T-helper 2 cell treated with Interferon-gamma antibody and Interleukin-4, amounts not matched to agents 100 ng/mL and 5 ng/mL, for 36 hours (primary cell): ENCODE data around the gene FLNB. TPM values are rescaled to one million over a fixed set of nuclear protein-coding genes. Genes with fewer than 3 reads are reported as not detected.
"Not testable (repeated sequence)": the region's sequence is repeated elsewhere in the genome, so short reads cannot be mapped to it uniquely, and the experiment has no call there.

ENCODE experiments used
- intact Hi-C: fragments of 100-400 bp; cut with micrococcal nuclease; formaldehyde crosslinking; loops from one replicate; pipeline ENCODE4 v1.15.1; 2023
- total RNA-seq: library from RNA; stranded (reverse); gene quantifications from 2 replicates; pipeline ENCODE4 v1.2.3, GENCODE V29; 2022

Gene FLNB
- total RNA-seq, 1 donor from 2014 or later = 63.1 TPM

DNA sequence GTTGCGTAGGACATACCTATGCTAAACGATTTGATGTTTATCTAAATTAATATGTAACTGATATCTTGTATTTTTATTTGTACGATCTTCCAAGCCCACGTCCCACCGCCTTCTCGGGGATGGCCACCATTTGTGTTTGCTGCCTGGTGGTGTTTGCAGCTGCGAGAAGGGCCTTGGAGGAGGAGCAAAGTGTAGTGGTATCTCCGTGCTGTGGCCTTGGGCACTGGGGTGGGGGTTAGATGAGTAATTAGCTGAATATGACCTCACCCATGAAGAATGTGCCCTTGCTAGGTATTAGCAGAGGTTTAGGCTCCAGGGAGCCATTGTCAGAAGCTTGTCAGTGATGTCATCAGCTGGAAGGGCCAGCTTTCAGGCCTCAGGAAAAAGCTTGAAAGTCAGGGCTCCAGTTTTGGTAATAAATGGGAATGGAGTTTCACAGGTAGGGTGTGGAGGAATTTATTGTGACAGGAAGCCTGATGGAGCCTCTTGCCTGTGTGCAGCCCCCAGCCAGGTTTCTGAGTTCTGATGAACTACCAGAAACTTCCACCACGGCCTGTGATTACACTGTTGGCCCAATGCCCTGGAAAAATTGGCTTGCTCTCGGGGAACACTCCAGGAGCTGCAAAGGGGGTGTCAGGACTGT is 41.0 kb downstream of the FLNB start:
- intact Hi-C loops = no loop called here

DNA sequence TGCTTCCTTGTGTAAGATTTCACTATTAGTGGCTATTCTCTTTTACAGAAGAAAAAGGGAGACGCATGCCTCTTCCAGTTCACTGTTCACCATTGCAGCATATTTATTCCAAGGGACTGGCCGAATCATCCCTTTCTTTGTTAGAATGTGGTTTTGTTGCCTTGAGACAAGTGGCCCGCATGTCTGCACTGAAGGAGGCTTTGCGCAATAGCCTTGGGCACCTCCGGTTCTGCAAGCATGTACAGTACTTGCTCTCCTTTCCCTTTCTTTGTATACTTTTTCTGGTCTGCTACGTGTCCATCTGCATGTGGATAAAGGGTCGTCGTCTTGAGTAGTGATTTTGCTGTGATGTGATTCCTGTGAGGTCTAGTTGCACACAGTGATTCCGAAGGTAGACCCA is 43.0 kb downstream of the FLNB start:
- intact Hi-C loops = no loop called here

DNA sequence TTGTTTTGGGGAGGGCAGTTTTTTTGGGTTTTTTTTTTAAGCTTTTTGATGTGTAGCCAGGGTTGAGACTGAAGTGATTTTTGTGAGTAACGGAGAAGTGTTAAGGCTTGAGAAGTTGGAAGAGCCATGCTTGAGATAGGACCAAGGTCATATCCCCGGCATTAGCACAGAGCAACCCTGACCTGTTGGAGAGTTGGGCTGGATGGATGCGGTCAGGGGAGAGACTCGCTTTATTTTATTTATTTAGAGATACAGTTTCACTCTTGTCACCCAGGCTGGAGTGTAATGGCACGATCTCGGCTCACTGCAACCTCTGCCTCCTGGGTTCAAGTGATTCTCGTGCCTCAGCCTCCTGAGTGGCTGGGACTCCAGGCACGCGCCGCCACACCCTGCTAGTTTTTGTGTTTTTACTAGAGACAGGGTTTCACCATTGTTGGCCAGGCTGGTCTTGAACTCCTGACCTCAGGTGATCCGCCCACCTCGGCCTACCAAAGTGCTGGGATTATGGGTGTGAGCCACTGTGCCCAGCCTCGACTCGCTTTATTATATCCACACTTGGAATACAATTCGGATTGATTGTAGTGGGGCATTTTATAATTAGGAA is 43.5 kb downstream of the FLNB start:
- intact Hi-C loops = not testable (repeated sequence)

DNA sequence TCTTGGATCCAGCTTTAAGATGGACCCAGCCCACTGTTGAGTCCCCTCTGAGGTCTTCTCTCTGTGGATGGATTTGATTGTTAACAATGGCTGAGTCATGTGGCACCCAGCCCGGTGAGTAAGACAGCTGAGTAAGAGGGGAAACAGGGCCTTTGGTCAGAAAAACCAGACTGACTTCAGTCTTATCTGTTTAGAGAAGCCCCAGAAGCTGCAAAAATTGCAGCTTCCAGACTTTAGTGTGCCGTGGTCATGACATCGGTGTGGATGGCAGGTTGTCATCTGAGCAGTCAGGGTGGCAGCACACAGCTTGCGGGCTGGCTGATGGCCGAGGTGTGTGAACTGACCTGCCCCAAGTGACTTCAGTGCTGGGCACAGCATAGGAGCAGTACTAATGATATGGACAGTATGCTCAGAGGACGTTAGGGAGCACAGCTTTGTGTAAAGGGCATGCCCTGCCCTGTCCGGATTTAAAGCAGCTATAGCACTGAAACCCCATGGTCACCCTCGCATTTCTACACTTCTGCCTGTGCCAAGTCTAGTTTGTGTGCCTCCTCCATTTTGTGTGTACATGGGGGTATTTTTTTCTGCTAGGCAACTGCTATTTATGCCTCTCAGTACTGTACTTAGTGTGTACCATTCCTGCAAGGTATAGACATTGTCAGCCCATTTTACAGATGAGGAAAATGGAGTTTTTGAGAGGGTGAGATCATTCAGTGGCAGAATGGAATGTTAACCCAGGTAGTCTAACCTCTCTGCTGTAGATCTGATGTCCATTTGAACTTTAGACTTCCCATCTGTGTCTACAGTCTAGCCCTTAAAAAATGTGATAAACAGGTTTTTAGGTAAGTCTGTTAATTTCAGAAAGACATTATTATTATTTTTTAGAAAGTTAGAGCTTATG is 44.4 kb downstream of the FLNB start:
- intact Hi-C loops = no loop called here

DNA sequence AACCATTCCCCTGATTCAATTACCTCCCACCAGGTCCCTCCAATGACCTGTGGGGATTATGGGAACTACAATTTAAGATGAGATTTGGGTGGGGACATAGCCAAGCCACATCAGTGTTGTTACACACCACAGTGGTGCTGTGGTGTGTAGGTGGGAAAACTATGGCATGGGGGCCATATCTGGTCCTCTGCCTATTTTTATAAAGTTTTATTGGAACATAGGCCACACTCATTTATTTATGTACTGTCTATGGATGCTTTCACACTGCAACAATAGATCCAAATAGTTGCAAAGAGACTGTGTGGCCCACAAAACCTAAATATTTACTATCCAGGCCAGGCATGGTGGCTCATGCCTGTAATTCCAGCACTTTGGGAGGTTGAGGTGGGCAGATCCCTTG is 46.4 kb downstream of the FLNB start:
- intact Hi-C loops = no loop called here

DNA sequence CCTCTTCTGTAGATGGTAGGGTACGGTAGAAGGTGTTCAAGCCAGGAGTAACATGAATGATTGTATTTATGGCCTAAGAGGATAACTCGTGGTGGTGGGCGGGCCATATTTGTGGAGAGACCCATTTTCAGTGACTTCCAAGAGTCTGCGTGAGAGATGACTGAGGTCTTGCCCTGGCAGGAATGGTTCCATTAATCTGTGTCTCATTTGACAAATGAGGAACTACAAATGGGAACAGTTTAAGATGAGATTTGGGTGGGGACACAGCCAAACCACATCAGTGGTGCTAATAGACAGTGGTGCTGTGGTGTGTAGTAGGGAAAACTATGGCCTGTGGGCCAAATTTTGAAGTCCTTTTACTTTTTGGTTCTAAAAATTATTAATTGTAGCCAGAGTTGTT is 47.1 kb downstream of the FLNB start:
- intact Hi-C loops = no loop called here

DNA sequence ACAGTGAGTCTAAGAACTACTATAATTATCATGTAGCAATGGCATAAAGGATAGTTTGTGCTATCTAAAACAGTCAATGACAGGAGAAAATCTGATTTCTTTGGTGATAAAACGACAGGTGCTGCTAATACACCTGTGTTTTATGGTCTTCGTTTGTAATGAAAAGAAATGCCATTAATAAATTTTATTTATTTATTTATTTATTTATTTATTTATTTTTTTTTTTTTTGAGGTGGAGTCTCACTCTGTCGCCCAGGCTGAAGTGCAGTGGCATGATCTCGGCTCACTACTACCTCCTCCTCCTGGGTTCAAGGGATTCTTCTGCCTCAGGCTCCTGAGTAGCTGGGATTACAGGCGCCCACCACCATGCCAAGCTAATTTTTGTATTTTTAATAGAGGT is 47.7 kb downstream of the FLNB start:
- intact Hi-C loops = not testable (repeated sequence)

DNA sequence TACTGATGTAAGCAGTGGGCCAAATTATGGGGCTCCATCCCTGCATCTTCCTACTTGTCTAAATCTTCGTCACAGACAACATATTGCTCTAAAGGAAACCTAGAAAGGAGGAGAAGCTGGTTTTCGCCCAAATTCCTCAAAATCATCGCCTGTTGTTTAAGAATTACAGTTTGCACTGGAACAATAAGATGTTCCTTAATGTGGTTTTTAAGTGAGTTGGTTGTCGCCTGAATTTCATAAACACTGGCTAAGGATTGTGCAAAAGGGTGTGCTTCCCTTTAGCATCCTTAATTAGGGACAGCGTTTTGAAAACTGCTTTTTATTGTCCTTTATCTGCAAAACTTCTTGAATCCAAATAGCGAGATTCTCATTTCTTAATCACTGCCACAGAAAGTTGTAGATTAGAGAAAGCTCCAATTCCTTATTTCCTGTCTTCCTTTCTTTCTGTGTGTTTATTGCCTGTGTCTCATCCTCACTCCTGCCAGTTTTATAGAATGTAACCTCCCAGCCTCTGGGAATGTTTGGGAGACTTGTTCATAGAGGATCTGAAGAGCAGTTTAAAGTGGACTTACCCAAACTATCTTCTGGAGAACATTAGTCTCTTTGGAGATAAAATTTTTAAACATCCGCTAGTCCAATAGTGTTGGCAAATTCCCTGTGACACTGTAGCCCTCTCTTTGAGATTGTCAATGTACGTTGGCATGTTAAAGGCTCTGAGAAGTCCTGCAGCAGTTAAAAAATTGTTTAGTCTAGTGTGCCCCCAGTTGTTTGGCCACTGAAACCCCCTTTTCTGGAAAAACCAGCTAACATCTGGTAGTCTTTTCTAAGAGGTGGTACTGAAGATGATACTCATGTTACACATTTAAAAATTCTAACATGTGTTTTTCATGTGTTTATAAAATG is 50.4 kb downstream of the FLNB start:
- intact Hi-C loops = no loop called here

DNA sequence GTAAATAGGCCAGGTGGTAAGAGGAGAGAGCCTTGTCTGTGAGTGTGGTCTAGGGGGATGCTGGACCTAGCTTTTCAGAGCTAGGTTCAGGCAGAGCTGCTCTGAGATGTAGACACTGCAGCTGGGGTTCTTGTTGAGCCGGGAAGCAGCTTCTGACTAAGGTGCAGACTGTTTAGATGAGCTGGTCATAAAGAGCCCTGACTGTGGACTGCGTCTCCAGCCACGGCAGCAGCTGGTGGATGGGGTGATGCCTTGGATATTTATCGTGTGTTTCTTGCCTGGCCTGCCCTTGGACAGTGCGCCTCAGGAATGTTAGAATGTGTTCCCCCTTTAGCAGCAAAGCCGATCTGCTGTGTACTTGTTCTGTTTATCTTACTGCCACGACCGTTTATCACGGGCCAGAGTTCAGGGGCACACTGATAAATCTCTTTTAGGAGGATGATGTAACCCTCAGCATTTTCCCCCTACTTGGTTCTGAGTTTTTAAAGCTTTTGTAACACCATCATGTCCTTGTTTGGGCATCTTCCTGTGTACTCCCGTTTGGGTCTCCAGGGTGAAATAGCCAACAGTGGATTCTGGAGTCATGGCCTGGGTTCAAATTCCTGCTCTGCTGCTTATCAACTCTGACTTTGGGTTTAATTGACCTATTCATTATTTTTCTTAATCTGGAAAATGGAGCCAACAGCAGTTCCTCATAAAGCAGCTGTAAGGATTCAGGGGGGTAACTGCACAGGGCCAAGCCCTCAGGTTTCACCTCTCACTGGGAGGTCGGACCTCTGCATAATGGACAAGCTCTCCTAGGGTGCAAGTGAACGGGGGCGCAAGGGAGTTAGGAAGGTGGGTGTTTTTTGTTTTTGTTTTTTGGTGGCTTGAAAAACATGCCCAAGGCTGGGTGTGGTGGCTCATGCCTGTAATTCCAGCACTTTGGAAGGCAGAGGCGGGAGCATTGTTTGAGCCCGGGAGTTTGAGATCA is 51.4 kb downstream of the FLNB start:
- intact Hi-C loops = no loop called here

DNA sequence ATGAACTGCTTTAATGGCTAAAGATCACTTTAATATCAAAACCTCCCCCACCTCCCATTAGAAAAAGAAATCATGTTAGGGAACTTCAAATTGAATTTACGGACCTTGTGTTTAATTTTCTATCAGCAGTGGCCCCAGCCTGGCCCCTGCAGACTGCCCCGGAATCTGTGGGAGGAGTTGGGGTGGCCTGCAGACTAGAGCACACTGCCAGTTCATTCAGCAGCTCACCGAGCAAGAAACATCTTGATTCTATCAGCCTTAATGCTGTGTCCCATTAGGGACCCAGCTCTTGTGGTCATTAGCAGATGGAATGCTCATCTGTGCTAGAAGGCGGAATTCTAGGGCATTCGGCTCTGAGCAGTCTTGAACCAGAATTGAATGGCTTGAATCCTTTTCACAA is 54.2 kb downstream of the FLNB start:
- intact Hi-C loops = no loop called here

DNA sequence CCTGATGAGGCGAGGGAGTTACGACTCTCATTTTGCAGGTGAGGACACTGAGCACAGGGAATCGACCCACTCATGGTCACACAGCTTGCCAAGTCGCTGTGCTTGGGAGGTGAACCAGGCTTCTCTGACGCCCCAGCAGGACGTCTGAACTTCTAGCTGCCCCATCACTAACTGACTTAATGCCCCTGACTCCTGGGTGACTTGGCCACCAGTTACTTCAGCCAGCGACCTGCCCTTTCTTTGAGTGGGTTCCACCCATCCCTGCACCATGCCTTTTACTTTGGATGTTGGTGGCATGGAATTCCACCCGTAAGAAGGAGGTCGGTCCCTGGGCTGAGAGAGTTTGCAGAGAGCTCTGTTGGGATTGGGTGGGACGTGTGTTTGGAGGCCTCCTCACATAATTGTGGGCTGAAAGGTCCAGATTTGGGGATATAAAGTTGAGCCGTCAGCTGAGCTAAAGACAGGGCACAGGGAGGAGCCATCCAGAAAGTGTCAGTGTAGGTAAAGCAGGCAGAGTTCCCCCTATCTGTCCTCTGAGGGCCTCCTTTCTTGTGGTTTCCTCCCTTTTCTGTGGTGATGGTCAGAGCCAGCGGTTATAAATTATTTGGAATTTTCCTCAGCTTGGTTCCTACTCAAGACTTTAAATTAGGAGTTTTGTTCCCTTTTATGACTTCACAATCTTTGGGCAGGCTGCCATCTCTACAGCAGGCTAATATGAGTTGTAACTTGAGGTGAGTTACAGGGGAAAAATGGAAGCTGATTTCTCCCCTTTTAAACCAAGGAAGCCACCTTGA is 55.0 kb downstream of the FLNB start:
- intact Hi-C loops = no loop called here

DNA sequence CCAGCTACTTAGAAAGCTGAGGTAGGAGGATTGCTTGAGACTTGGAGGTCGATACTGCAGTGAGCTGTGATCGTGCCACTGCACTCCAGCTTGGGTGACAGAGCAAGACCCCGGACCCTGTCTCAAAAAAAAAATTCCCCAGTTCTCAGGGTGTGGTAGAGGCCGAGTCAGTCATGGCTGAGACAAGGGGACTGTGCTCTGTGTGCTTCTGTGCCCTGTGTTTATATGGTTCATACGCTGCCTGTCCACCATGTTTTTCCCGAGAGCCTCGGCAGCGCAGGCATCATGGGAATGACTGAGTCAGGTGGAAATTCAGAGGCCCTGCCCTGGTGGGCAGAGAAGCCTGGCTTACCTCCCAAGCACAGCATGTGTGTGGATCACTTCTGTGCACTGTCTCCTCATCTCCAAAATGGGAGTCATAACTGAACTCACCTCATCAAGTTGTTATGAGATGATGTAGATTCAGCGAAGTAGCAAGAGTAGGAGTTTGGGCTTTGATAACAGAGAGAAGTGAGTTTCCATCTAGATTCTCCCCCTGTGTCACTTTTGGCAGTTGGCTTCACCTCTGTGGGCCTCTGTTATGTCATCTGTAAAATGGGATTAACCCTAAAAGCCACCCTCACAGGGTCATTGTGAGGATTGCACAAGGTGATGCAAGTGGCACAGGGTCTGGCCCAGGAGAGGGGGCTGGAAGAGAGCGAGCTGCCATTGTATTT is 56.9 kb downstream of the FLNB start:
- intact Hi-C loops = no loop called here

DNA sequence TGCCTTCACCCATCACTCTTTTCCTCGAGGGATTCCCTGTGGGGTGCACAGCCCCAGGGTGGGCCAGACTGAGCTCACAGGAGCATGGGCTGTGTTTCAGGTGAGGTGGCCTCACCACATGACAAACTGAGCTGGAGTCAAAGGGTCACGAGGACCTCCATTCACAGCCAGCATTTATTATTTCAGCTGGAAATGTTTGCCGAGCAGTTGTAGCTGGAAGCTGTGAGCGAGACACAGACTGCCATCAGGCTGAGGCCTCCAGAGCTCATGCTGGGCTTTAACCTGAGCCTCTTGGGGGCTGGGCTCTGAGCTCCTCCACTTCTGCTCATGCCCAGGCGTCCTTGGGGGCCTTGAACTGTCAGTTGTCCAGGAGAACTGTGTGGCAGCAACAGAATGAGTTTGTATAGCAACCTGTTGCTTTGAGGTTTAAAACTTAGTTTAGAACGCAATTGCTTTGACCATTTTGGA is 57.5 kb downstream of the FLNB start:
- intact Hi-C loops = no loop called here

DNA sequence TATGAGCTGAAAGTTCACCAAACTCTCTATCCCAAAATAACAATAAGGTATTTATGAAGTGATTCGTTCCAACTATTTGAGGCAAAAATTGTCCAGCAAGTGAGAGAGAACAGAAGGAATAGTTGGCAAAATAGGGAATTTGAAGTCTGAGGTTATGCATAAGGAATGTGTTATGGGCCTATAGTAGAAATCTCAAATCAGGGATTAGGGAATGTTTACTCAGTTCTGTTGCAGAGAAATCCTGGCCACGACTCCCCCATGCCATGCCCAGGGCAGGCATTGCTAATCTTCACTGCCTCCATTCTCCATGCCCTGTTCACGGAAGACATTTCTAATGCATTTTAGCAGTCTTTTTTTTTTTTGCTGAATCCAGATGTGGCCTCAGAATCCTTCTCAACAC is 58.6 kb downstream of the FLNB start:
- intact Hi-C loops = no loop called here

DNA sequence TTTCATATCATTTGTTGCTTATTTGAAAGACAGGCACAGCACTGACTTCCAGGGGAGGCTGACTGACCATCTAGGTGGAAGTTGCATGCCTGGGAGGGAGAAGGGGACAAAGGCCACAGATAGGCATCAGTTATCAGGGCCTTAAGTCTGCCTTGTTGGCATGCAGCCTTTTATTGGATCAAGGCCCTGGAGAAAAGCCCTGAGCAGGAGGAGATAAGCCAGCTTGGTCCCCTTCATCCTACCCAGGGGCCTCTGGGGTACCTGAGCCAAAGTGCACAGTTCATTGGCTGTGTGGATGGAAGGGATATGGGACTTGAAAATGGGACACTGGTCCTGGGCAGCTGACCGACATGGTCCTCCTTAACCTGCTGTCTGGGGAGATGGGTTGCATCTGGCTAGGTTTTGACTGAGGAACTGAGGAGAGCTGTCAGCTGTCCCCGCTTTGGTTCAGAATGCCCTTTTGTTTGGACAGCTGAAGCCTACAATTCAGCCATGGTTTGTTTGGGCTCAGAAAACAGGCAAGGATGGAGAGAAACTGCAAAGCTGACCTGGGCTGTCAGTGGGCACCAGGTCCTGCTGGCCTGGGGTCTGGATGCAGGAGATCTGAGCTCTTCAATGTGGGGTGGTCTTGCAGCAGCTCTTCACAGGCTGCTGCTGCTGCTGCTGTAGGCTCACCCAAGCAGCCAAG is 60.0 kb downstream of the FLNB start:
- intact Hi-C loops = no loop called here

DNA sequence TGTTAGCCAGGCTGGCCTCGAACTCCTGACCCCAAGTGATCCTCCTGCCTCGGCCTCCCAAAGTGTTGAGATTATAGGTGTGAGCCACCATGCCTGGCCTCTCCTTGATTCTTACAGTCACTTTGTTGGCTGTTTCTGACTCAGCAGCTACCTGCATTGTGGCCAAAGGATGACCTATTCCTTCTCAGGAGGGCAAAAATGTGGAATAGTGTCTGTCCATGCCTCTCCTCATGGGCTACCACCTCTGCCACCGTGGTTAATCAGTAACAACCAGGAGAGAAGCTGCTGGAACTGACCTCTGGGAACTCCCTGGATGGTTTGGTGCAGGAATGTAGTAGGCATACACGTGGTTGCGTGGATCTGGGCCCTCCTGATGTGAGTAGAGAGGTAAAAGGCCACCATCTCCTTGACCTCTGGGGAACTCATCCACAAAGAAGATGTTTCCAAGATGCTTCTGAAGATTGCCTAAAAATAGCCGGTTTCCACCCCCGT is 63.3 kb downstream of the FLNB start:
- intact Hi-C loops = no loop called here

DNA sequence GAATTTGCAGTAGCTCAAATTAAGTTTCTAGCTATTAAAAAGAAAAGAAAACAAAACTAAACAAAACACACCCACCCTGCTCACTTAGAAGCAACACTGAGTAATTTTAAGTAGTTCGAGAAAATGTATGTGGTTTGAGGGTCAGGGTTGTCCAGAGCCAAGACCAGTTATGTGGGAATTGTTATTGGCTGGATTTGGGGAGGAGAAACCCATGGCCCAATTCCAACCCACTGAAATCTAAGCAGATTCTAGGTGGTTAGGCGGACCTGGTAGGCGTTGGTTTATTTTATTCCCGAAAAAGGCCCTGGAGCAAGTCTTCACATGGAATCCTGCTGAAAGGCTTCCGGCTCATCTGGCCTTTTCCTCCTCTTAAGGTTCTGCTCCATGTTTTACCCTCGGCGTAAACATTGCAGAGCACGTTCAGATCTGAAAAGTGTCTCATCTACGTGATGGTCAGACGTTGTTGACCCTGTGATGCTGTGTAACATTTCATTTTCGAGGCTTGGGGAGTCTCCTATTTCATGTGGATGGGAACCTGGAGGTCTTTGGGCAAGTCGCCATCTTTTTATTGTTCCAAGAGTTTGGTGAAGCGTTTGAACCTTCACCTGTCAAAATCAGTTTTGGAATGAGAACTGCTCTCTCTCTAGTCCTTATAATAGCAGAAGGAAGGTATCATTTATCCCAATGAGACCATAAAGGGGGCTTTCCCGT is 64.0 kb downstream of the FLNB start:
- intact Hi-C loops = no loop called here
